HepG2 (cell line): Measurements from ENCODE around the gene ANTKMT. TPM values are rescaled to one million over a fixed set of nuclear protein-coding genes. Genes with fewer than 3 reads are reported as not detected.
A peak's percentile ranks its signal among the peaks of the same experiment; 100 is the strongest.

Source experiments
- ATAC-seq: fragments of 200-7000 bp; cut with Tn5 transposase; 3 replicates; pipeline ENCODE4 v1.9.1; 2020; ENCODE audit warnings: mild to moderate bottlenecking, moderate library complexity
- BruUV-seq: library from RNA; stranded (reverse); fragments of 400-500 nt; replicated peaks from 2 replicates; lab custom pipeline; 2021; lab: Mats Ljungman, UMichigan
- CTCF ChIA-PET: fragments of 300-600 bp; formaldehyde crosslinking; extraction: SDS; loops from one replicate; lab custom pipeline; 2021; ENCODE audit warnings: low total read pairs, inconsistent platforms, low intra/inter-chr PET ratio; lab: Yijun Ruan, JAX
- POLR2A ChIA-PET: fragments of 350-600 bp; sonication (Branson Sonifier 250); formaldehyde crosslinking; loops from one replicate; lab custom pipeline; 2020; ENCODE audit warnings: antibody characterized with exemption, inconsistent platforms; lab: Yijun Ruan, JAX
- DNase-seq: peaks from one replicate; pipeline ENCODE4 v3.0.0-alpha.2; 2015; ENCODE audit warnings: low spot score
- FAIRE-seq: peaks from 3 replicates; lab custom pipeline; 2011; peaks lifted over from hg19 to GRCh38; lab: Jason Lieb, UNC
- H2AFZ ChIP-seq: one replicate; pipeline ENCODE4 v1.6.1; 2011; ENCODE audit warnings: low read length, inconsistent platforms
- H3K27ac ChIP-seq: fragments of 300-600 bp; 3 replicates; pipeline ENCODE4 v1.8.0; 2011; ENCODE audit warnings: mixed run types, mild to moderate bottlenecking, mixed read lengths, low read length, inconsistent platforms; ENCODE audit not compliant: insufficient read depth; ENCODE audit errors: extremely low read length
- H3K27me3 ChIP-seq, 2 experiments: fragments of 200-600 bp in 1 of 2; 2 replicates in 1 of 2; 3 replicates in 1 of 2; pipeline versions ENCODE4 v1.6.0 to v1.8.0; 2011; ENCODE audit warnings: low read length in 2 of 2, mild to moderate bottlenecking in 2 of 2, moderate library complexity in 2 of 2, inconsistent platforms in 1 of 2; ENCODE audit not compliant: insufficient read depth in 2 of 2, control insufficient read depth in 1 of 2
- H3K36me3 ChIP-seq, 2 experiments: fragments of 200-600 bp in 1 of 2; replicated peaks in 1 of 2; 2 replicates in 1 of 2; 3 replicates in 1 of 2; pipeline versions ENCODE4 v1.5.1 to v1.8.0; 2011; ENCODE audit warnings: low read length in 2 of 2, inconsistent platforms in 1 of 2; ENCODE audit not compliant: insufficient read depth in 2 of 2, control insufficient read depth in 1 of 2
- H3K4me1 ChIP-seq: 2 replicates; pipeline ENCODE4 v1.5.1; 2012; ENCODE audit warnings: low read length, inconsistent platforms; ENCODE audit not compliant: insufficient read depth
- H3K4me2 ChIP-seq: 2 replicates; pipeline ENCODE4 v1.6.0; 2011; ENCODE audit warnings: low read depth, low read length, inconsistent platforms
- H3K4me3 ChIP-seq, 3 experiments: fragments of 200-600 bp in 1 of 3; sonication (generic), shearing (Covaris generic) in 1 of 3; replicated peaks in 1 of 3; 2 replicates each; pipeline ENCODE4 v1.5.1; 2011 to 2016; ENCODE audit warnings: low read length in 3 of 3, inconsistent platforms in 2 of 3, low read depth in 2 of 3, mild to moderate bottlenecking in 2 of 3, control low read depth in 1 of 3, mixed read lengths in 1 of 3; ENCODE audit not compliant: insufficient read depth in 1 of 3
- H3K79me2 ChIP-seq: one replicate; pipeline ENCODE4 v1.6.1; 2011; ENCODE audit warnings: low read length, inconsistent platforms; ENCODE audit not compliant: insufficient read depth
- H3K9ac ChIP-seq: 2 replicates; pipeline ENCODE4 v1.6.0; 2011; ENCODE audit warnings: mild to moderate bottlenecking, low read depth, low read length, inconsistent platforms; ENCODE audit not compliant: insufficient read depth
- H3K9me3 ChIP-seq: 2 replicates; pipeline ENCODE4 v1.5.1; 2012; ENCODE audit warnings: mild to moderate bottlenecking, low read length
- H4K20me1 ChIP-seq: 2 replicates; pipeline ENCODE4 v1.6.0; 2011; ENCODE audit warnings: inconsistent platforms, mild to moderate bottlenecking, low read length, moderate library complexity; ENCODE audit not compliant: insufficient read depth
- RFX1 ChIP-seq: fragments of 450-650 bp; IDR thresholded peaks from 2 replicates; pipeline ENCODE4 v1.6.1; 2017
- ZNF225 ChIP-seq: sonication (generic); formaldehyde crosslinking; IDR thresholded peaks from 2 replicates; pipeline ENCODE4 v1.4.0; 2020; ENCODE audit warnings: mild to moderate bottlenecking, missing genetic modification reagents
- ZNF552 ChIP-seq: sonication (generic); formaldehyde crosslinking; IDR thresholded peaks from 2 replicates; pipeline ENCODE4 v1.9.0; 2022; ENCODE audit warnings: missing genetic modification reagents, mild to moderate bottlenecking, borderline replicate concordance
- ZNF577 ChIP-seq: sonication (generic); formaldehyde crosslinking; IDR thresholded peaks from 2 replicates; pipeline ENCODE4 v1.4.0; 2020; ENCODE audit warnings: mild to moderate bottlenecking, low read depth, missing genetic modification reagents, borderline replicate concordance
- WGBS: methylation state at CpG from one replicate; pipeline ENCODE4 v1.1.6; 2017; ENCODE audit warnings: low lambda C conversion rate; 5-methylcytosine and 5-hydroxymethylcytosine counted together
- in situ Hi-C: cut with HindIII; loops from 2 replicates; pipeline ENCODE4 v1.10.0; 2017; ENCODE audit warnings: low pct_unique_long_range_greater_than_20kb; ENCODE audit not compliant: extremely low pct_ligation_motif_present
- intact Hi-C: fragments of 100-400 bp; cut with micrococcal nuclease; formaldehyde crosslinking; loops from one replicate; pipeline ENCODE4 v1.10.0; 2022; ENCODE audit not compliant: unreplicated experiment
- polyA plus RNA-seq, 8 experiments: library from polyadenylated mRNA; depleted of rRNA in 3 of 8; stranded (reverse) in 7 of 8; unstranded in 1 of 8; fragments of >200 nt; fragmentation: Illumina TruSeq in 4 of 8; extraction: Trizol in 4 of 8; gene quantifications; 2 replicates each; pipeline versions ENCODE4 v1.2.1 to v1.2.3, GENCODE V29; 2011 to 2016; ENCODE audit warnings: low read depth in 4 of 8, missing spikeins in 1 of 8, mixed read lengths in 1 of 8; ENCODE audit not compliant: insufficient read depth in 1 of 8
- total RNA-seq, 5 experiments: library from RNA; depleted of rRNA; stranded (reverse); fragments of >200 nt; fragmentation: Illumina TruSeq; extraction: Trizol; gene quantifications; 2 replicates each; pipeline ENCODE4 v1.2.3, GENCODE V29; 2016; ENCODE audit warnings: low read depth in 1 of 5
- TF ChIP-seq, protein P1 (sequence below): sonication (generic); formaldehyde crosslinking; IDR thresholded peaks from 2 replicates; pipeline ENCODE4 v1.8.1; 2023; ENCODE audit warnings: mild to moderate bottlenecking, missing genetic modification reagents

The ANTKMT gene
- total and polyA plus RNA-seq, 2 of the 13 experiments (the other 11 are each of a cell fraction or from before 2014, with no cell fraction given): 7.5 to 47.8 TPM

DNA sequence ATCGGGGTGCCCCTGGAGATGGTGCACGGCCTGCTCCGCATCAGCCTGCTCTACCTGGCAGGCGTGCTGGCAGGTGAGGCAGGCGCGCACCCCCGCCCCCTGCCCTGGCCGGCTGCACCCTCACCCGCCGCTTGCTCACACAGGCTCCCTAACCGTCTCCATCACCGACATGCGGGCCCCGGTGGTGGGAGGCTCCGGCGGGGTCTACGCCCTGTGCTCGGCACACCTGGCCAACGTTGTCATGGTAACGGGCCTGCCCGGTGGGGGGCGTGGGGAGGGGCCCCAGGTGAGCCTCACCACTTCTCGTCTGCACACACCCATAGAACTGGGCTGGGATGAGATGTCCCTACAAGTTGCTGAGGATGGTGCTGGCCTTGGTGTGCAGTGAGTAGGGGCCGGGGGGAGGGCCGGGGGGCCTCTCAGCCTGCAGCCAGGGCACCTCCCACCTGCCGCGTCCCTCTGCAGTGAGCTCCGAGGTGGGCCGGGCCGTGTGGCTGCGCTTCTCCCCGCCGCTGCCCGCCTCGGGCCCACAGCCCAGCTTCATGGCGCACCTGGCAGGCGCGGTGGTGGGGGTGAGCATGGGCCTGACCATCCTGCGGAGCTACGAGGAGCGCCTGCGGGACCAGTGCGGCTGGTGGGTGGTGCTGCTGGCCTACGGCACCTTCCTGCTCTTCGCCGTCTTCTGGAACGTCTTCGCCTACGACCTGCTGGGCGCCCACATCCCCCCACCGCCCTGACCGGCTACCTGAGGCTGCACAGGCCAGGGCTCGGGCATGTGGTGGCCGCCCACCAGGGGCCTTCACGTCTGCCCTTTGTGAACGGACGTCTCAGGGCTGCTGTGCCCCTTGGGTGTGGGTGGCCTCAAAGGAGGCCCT lies 43.4 kb upstream of the ANTKMT start:
- Histone ChIP-seq H4K20me1 (0 out of 2 replicates have a peak, but pooled peaks cover 3% of the 10 kb centered on the region), H3K4me1 (peaks cover 48% of the 10 kb centered on the region), H3K36me3 (peaks cover 12 to 24% of the 10 kb centered on the region in 2 experiments; a peak in 4 of 5 replicates), H2AFZ (no peak overlapping the region), H3K4me2 (no peak overlapping the region), H3K9me3 (no peaks in the 10 kb centered on the region), H3K79me2 (peaks cover 16% of the 10 kb centered on the region), H3K27me3 (no peaks in the 10 kb centered on the region; a peak in 1 of 5 replicates), H3K27ac (no peak overlapping the region), H3K4me3 (no peak overlapping the region), H3K9ac (no peak overlapping the region)
- ATAC-seq (no peak), DNase-seq (no peak), FAIRE-seq (no peak)
- BruUV-seq: no TSS peak
- 94% methylated on average over 39 of the region's 57 CpGs for WGBS
- in situ Hi-C loops (no loop called here), intact Hi-C loops (no loop called here)
- TF ChIP-seq, protein P1, sequence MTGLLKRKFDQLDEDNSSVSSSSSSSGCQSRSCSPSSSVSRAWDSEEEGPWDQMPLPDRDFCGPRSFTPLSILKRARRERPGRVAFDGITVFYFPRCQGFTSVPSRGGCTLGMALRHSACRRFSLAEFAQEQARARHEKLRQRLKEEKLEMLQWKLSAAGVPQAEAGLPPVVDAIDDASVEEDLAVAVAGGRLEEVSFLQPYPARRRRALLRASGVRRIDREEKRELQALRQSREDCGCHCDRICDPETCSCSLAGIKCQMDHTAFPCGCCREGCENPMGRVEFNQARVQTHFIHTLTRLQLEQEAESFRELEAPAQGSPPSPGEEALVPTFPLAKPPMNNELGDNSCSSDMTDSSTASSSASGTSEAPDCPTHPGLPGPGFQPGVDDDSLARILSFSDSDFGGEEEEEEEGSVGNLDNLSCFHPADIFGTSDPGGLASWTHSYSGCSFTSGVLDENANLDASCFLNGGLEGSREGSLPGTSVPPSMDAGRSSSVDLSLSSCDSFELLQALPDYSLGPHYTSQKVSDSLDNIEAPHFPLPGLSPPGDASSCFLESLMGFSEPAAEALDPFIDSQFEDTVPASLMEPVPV (CRISPR knock-in tag): no peak
- peak; percentile 52; the same call in 1 of the 2 replicates for TF ChIP-seq RFX1
- no peak for TF ChIP-seq ZNF577 (CRISPR knock-in tag)
- TF ChIP-seq ZNF552: no peak
- TF ChIP-seq ZNF225 (CRISPR knock-in tag): no peak
- CTCF ChIA-PET: no interaction called here
- POLR2A ChIA-PET: interaction anchor here (4.4 kb wide), 1 partner anchor 12 kb away, joined by 34 read pairs; the partner anchor contains the start of gene WDR24
